Astrocyte of the spinal cord (primary cell): ENCODE measurements around the gene ATAD2B.

Experiments used
- DNase-seq: peaks from one replicate; pipeline ENCODE4 v3.0.0; 2011; ENCODE audit warnings: low read depth, low spot score
- H3K4me3 ChIP-seq: 2 replicates; pipeline ENCODE4 v1.5.1; 2011; ENCODE audit warnings: low read depth, mild to moderate bottlenecking, low read length, moderate library complexity
- CTCF ChIP-seq: IDR thresholded peaks from 2 replicates; pipeline ENCODE4 v1.5.1; 2012; ENCODE audit warnings: low read depth, mild to moderate bottlenecking, low read length, inconsistent platforms
- in situ Hi-C: cut with HindIII; loops from 2 replicates; pipeline ENCODE4 v1.10.0; 2017; ENCODE audit warnings: low sequenced_read_pairs

Gene ATAD2B

GRCh38 chr2:23944527-23944926, 17.6 kb upstream of the ATAD2B start:
- in situ Hi-C loops, result no loop called here
- TF ChIP-seq CTCF, result no peak
- DNase-seq, result no peak
- H3K4me3 ChIP-seq, result no peak overlapping the region

GRCh38 chr2:23943666-23944065, 16.7 kb upstream of the ATAD2B start:
- TF ChIP-seq CTCF, result no peak
- no peak for DNase-seq
- in situ Hi-C loops, result no loop called here
- no peak overlapping the region for H3K4me3 ChIP-seq

- DNase-seq, result no peak
- TF ChIP-seq CTCF, result no peak
- in situ Hi-C loops, result no loop called here
- peak overlapping the region; percentile 72 for H3K4me3 ChIP-seq
These were observed 14.7 kb upstream of the ATAD2B start for GRCh38 chr2:23941644-23942043.

- peak; percentile 36 for DNase-seq
- H3K4me3 ChIP-seq, result peak overlapping the region; percentile 72
- TF ChIP-seq CTCF, result no peak
- in situ Hi-C loops, result no loop called here
These were observed 14.0 kb upstream of the ATAD2B start for GRCh38 chr2:23940718-23941620.

GRCh38 chr2:23939987-23940717, 13.2 kb upstream of the ATAD2B start, which contains the start of gene UBXN2A:
UBXN2A (plus strand) TSS chr2:23940463; CDS start chr2:23958315, 17,852 bp downstream.
- in situ Hi-C loops, result no loop called here
- H3K4me3 ChIP-seq, result peak within 1 kb of the TSS; percentile 72
- TF ChIP-seq CTCF, result no peak
- peak; percentile 75 for DNase-seq

- H3K4me3 ChIP-seq, result no peak overlapping the region
- no peak for DNase-seq
- in situ Hi-C loops, result no loop called here
- no peak for TF ChIP-seq CTCF
These were observed 7.3 kb upstream of the ATAD2B start for GRCh38 chr2:23934259-23934658.
